Activated CD8-positive, alpha-beta memory T cell treated with anti-CD3 and anti-CD28 coated beads for 36 hours (primary cell): Measurements from ENCODE around the gene NAALADL2. TPM values are rescaled to one million over a fixed set of nuclear protein-coding genes. Genes with fewer than 3 reads are reported as not detected.
"Not testable (repeated sequence)": the region's sequence is repeated elsewhere in the genome, so short reads cannot be mapped to it uniquely, and the experiment has no call there.

Source experiments
- CTCF ChIA-PET: fragments of 350-600 bp; sonication (Branson Sonifier 250); formaldehyde crosslinking; loops from one replicate; lab custom pipeline; 2021; ENCODE audit warnings: antibody characterized with exemption; lab: Charles Lee
- POLR2A ChIA-PET: fragments of 350-600 bp; sonication (Branson Sonifier 250); formaldehyde crosslinking; loops from one replicate; lab custom pipeline; 2021; ENCODE audit warnings: antibody characterized with exemption; lab: Charles Lee
- total RNA-seq, 2 experiments: library from RNA; stranded (reverse); gene quantifications; one replicate each; pipeline ENCODE4 v1.2.3, GENCODE V29; 2021

Gene NAALADL2
- total RNA-seq, 2 experiments from 2014 or later = not detected

DNA sequence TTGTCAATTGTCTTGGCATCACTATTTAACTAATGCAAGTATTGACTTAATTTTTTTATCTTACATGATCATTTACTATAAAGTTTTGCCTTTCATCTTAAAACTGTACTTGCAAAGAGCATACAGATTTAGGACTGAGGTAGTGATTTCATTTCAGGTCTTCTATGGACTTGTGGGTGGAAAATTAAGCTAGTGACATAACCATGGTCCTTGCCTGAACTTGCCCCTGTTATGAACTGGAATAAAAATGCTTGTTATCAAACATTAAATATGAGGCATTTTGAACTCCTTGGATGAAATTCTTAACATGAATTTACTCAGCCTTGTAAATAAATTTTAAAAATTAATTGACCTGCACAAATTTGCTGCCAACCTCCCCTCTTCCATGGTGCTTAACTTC, 712.0 kb downstream of the NAALADL2 start:
- ChIA-PET POLR2A (no interaction called here), CTCF (no interaction called here)

- POLR2A ChIA-PET = no interaction called here
- CTCF ChIA-PET = no interaction called here
These were observed 714.1 kb downstream of the NAALADL2 start for GRCh38 chr3:175573226-175573625.

GRCh38 chr3:175580318-175580717, 721.2 kb downstream of the NAALADL2 start:
- ChIA-PET POLR2A (no interaction called here), CTCF (no interaction called here)

GRCh38 chr3:175585898-175586297, 726.8 kb downstream of the NAALADL2 start:
- ChIA-PET CTCF (no interaction called here), POLR2A (no interaction called here)

- CTCF ChIA-PET = no interaction called here
- POLR2A ChIA-PET = no interaction called here
These were observed 731.6 kb downstream of the NAALADL2 start for GRCh38 chr3:175590745-175591144.

DNA sequence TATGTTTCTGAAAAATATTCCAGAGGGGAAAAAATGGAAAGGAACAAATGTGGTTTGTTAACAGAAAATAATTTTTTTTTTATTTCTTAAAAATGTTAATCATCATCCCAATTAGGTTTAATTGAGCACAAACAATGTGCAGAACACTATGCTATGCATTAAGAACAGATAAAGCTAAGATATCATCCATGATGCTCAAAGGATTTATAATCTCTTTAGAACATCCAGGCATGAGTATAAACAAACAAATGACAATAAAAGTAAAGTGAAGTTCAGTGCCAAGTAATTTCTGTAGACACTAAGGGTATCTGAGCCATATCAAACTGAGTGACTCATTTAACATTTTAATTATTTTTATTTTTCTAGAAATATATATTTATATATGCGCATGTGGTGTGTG, 732.2 kb downstream of the NAALADL2 start:
- POLR2A ChIA-PET = no interaction called here
- CTCF ChIA-PET = no interaction called here

DNA sequence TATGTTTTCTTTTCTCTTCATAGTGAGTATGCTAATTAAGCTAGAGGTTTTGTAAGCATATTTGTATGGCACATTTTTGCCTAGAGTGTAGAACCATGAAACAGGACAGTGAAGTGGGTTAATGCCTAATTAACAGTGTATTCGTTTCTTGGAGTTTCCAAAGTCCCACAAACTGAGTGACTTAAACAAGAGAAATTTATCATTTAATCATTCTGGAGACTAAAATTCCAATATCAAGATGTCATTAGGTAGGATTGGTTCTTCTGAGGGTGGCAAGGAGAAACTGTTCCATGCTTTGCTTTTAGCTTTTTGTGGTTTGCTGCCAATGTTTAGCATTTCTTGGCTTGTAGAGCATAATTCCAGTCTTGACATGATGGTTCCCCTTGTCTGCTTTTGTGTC, 734.2 kb downstream of the NAALADL2 start:
- POLR2A ChIA-PET = no interaction called here

DNA sequence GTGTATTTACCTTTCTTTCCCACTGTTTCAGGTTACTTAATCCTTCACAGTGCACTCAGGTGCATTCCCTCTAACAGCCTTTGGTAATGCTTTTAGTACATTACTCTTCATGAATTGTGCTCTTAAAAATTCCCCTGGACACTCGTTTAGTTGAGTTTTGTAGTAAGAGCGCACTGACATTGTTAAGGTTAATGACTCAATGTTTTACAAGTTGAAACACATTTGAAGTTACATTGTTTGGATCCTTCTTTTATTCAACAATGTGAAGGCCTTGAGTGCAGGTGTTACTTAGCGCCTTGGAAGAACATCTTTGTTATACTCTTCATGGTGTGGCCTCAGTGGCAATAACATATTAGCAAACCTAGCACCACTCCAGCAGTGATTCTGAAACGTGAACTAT, 739.6 kb downstream of the NAALADL2 start:
- ChIA-PET POLR2A (no interaction called here), CTCF (no interaction called here)

More for the DNA sequence above, 734.2 kb downstream of the NAALADL2 start:
- CTCF ChIA-PET = no interaction called here

DNA sequence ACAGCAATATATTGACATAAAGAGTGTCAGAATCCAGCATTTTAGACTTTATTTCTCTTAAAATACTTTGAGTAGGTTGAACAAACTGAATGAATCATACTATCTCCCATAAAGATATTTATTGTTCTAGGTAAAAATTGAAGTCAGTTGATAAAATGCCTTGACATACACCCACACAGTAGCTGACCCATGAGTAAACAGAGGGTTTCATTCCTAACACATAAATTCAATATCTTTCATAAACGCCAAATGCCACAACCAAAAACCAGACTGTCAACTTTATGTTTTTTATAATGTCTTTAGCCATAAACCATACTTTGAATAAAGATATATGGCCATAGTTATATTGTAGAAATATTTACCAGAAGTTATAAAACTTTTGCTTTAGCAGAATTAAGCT, 742.4 kb downstream of the NAALADL2 start:
- POLR2A ChIA-PET = no interaction called here

GRCh38 chr3:175605851-175606250, 746.7 kb downstream of the NAALADL2 start:
- ChIA-PET POLR2A (no interaction called here), CTCF (no interaction called here)

More for the DNA sequence above, 742.4 kb downstream of the NAALADL2 start:
- CTCF ChIA-PET = no interaction called here

- CTCF ChIA-PET = no interaction called here
- POLR2A ChIA-PET = no interaction called here
These were observed 747.6 kb downstream of the NAALADL2 start for GRCh38 chr3:175606650-175607318.

DNA sequence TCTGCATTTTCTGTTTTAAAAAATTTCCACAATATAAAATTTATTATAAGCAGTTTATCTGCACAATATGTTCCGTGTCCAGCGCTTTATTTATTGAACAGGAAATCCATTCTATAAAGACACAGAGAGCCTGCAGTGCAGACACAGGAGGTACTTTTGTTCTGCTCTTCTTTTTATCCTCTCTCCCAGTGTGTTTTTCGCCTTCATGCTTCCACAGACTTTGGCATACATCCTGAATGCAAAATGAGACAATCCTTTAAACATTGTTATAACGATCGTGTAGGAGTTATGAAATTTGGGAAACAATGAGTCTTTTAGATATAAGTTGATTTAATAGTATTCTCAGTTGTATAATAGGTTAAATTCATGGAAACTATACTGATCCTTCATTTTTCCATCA, 749.2 kb downstream of the NAALADL2 start:
- POLR2A ChIA-PET = no interaction called here
- CTCF ChIA-PET = no interaction called here

DNA sequence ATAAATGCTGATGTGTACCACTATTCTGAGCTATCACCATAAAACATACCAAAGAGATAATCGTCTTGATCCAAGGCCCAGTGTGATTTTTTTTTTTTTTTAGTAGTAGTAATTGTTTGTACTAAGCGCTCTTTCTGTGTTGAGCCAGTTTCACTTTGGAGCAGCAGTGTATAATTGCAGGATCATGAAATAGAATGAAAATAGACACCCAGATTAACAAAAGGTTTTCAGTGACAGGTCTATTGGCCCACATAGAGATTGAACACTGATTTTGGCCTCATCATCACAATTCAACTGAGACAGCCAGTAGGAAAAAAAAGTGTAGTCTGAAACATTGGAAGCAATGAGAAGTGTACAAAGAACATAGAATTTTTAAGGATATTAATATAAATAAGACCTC, 749.8 kb downstream of the NAALADL2 start:
- ChIA-PET POLR2A (no interaction called here), CTCF (no interaction called here)

- POLR2A ChIA-PET = no interaction called here
- CTCF ChIA-PET = no interaction called here
These were observed 753.5 kb downstream of the NAALADL2 start for GRCh38 chr3:175612487-175613196.

- POLR2A ChIA-PET, CTCF ChIA-PET: not testable (repeated sequence)
These were observed 755.0 kb downstream of the NAALADL2 start for GRCh38 chr3:175614107-175614506.

GRCh38 chr3:175617247-175617646, 758.1 kb downstream of the NAALADL2 start:
- POLR2A ChIA-PET = no interaction called here
- CTCF ChIA-PET = no interaction called here

GRCh38 chr3:175619369-175619768, 760.2 kb downstream of the NAALADL2 start:
- ChIA-PET CTCF (no interaction called here), POLR2A (no interaction called here)

- ChIA-PET POLR2A (no interaction called here), CTCF (no interaction called here)
These were observed 761.0 kb downstream of the NAALADL2 start for GRCh38 chr3:175620093-175620492.

DNA sequence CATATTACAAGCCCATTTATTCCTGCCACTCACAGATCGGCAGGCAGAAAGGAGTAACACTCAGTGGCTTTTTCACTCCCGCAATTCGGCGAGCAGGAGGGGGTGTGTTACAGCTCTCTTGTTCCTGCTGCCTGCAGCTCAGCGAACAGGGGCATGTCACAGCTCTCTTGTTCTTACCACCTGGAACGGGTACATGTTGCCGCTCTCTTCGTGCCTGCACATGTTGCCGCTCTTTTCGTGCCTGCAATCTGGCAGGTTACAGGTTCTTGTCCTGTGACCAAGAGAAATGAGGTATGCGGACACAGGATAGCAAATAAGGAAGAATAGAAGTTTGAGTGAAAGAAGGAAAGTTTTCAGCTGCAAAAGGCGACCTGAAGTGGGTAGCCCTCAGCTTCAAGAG, 761.4 kb downstream of the NAALADL2 start:
- CTCF ChIA-PET = no interaction called here

GRCh38 chr3:175640958-175641357, 781.8 kb downstream of the NAALADL2 start:
- ChIA-PET CTCF (no interaction called here), POLR2A (no interaction called here)

More for the DNA sequence above, 761.4 kb downstream of the NAALADL2 start:
- POLR2A ChIA-PET = no interaction called here

- POLR2A ChIA-PET = no interaction called here
These were observed 787.7 kb downstream of the NAALADL2 start for GRCh38 chr3:175646865-175647264.

More at GRCh38 chr3:175646865-175647264, 787.7 kb downstream of the NAALADL2 start:
- CTCF ChIA-PET = no interaction called here
